ENCODE data around the gene CXCL17. TPM values are rescaled to one million over a fixed set of nuclear protein-coding genes. Genes with fewer than 3 reads are reported as not detected.

Gene CXCL17
- total and polyA plus RNA-seq, 9 donors = 0.44 to 0.86 TPM; not detected in 7

GRCh38 chr19:42426643-42427042, 16.1 kb downstream of the CXCL17 start:
- no peak for DNase-seq
- 95% methylated on average over 2 of the region's 3 CpGs for WGBS (ENCODE audit: insufficient coverage)
- Histone ChIP-seq H3K27me3 (ENCODE audit: control insufficient read depth, insufficient read depth, low read length) (peaks cover 17% of the 10 kb centered on the region), H3K9me3 (replicated peaks; ENCODE audit: control insufficient read depth, low read depth, low read length) (no peaks in the 10 kb centered on the region), H3K4me1 (ENCODE audit: control insufficient read depth, insufficient read depth, low read length) (peaks cover 28% of the 10 kb centered on the region), H3K27ac (ENCODE audit: low read length) (no peak overlapping the region), H3K4me3 (ENCODE audit: low read length) (no peak overlapping the region), H3K36me3 (ENCODE audit: control insufficient read depth, insufficient read depth, low read length) (no peaks in the 10 kb centered on the region)

- peaks cover 34% of the 10 kb centered on the region for H3K4me1 ChIP-seq (ENCODE audit: control insufficient read depth, insufficient read depth, low read length)
- H3K4me3 ChIP-seq (ENCODE audit: low read length) = no peak overlapping the region
Measured at GRCh38 chr19:42424712-42425131, 18.0 kb downstream of the CXCL17 start.

GRCh38 chr19:42424345-42424707, 18.4 kb downstream of the CXCL17 start:
- Histone ChIP-seq H3K4me1 (ENCODE audit: control insufficient read depth, insufficient read depth, low read length) (peaks cover 34% of the 10 kb centered on the region), H3K27ac (ENCODE audit: low read length) (no peak overlapping the region), H3K9me3 (replicated peaks; ENCODE audit: control insufficient read depth, low read depth, low read length) (no peaks in the 10 kb centered on the region), H3K36me3 (ENCODE audit: control insufficient read depth, insufficient read depth, low read length) (no peaks in the 10 kb centered on the region), H3K4me3 (ENCODE audit: low read length) (peak overlapping the region; percentile 63), H3K27me3 (ENCODE audit: control insufficient read depth, insufficient read depth, low read length) (peaks cover 17% of the 10 kb centered on the region)
- WGBS (ENCODE audit: insufficient coverage) = 57% methylated on average over 15 of the region's 15 CpGs
- DNase-seq = no peak

More at GRCh38 chr19:42424712-42425131, 18.0 kb downstream of the CXCL17 start:
- H3K36me3 ChIP-seq (ENCODE audit: control insufficient read depth, insufficient read depth, low read length) = no peaks in the 10 kb centered on the region
- no peak for DNase-seq
- peaks cover 17% of the 10 kb centered on the region for H3K27me3 ChIP-seq (ENCODE audit: control insufficient read depth, insufficient read depth, low read length)
- WGBS (ENCODE audit: insufficient coverage) = 53% methylated on average over 12 of the region's 13 CpGs
- no peak overlapping the region for H3K27ac ChIP-seq (ENCODE audit: low read length)
- no peaks in the 10 kb centered on the region for H3K9me3 ChIP-seq (replicated peaks; ENCODE audit: control insufficient read depth, low read depth, low read length)

- peaks cover 17% of the 10 kb centered on the region for H3K27me3 ChIP-seq (ENCODE audit: control insufficient read depth, insufficient read depth, low read length)
- H3K4me1 ChIP-seq (ENCODE audit: control insufficient read depth, insufficient read depth, low read length) = peaks cover 34% of the 10 kb centered on the region
- peak overlapping the region; percentile 63 for H3K4me3 ChIP-seq (ENCODE audit: low read length)
- H3K27ac ChIP-seq (ENCODE audit: low read length) = peak overlapping the region; percentile 82
- 2% methylated on average over 49 of the region's 65 CpGs for WGBS (ENCODE audit: insufficient coverage)
- no peaks in the 10 kb centered on the region for H3K9me3 ChIP-seq (replicated peaks; ENCODE audit: control insufficient read depth, low read depth, low read length)
- H3K36me3 ChIP-seq (ENCODE audit: control insufficient read depth, insufficient read depth, low read length) = no peaks in the 10 kb centered on the region
- DNase-seq = peak; percentile 94
Measured at GRCh38 chr19:42423462-42424344, 19.0 kb downstream of the CXCL17 start.

GRCh38 chr19:42422901-42423461, 19.8 kb downstream of the CXCL17 start:
- Histone ChIP-seq H3K36me3 (ENCODE audit: control insufficient read depth, insufficient read depth, low read length) (no peaks in the 10 kb centered on the region), H3K9me3 (replicated peaks; ENCODE audit: control insufficient read depth, low read depth, low read length) (no peaks in the 10 kb centered on the region), H3K4me3 (ENCODE audit: low read length) (peak overlapping the region; percentile 63), H3K27ac (ENCODE audit: low read length) (peak overlapping the region; percentile 82), H3K4me1 (ENCODE audit: control insufficient read depth, insufficient read depth, low read length) (peaks cover 34% of the 10 kb centered on the region), H3K27me3 (ENCODE audit: control insufficient read depth, insufficient read depth, low read length) (peaks cover 17% of the 10 kb centered on the region)
- WGBS (ENCODE audit: insufficient coverage) = under 1% methylated on average over 34 of the region's 38 CpGs
- peak; percentile 53 for DNase-seq

GRCh38 chr19:42422092-42422900, 20.4 kb downstream of the CXCL17 start:
- Histone ChIP-seq H3K9me3 (replicated peaks; ENCODE audit: control insufficient read depth, low read depth, low read length) (no peaks in the 10 kb centered on the region), H3K4me1 (ENCODE audit: control insufficient read depth, insufficient read depth, low read length) (peaks cover 34% of the 10 kb centered on the region), H3K4me3 (ENCODE audit: low read length) (peak overlapping the region; percentile 63), H3K36me3 (ENCODE audit: control insufficient read depth, insufficient read depth, low read length) (no peaks in the 10 kb centered on the region), H3K27ac (ENCODE audit: low read length) (peak overlapping the region; percentile 82), H3K27me3 (ENCODE audit: control insufficient read depth, insufficient read depth, low read length) (peaks cover 17% of the 10 kb centered on the region)
- 40% methylated on average over 13 of the region's 17 CpGs for WGBS (ENCODE audit: insufficient coverage)
- peak; percentile 41 for DNase-seq

GRCh38 chr19:42421591-42422031, 21.1 kb downstream of the CXCL17 start:
- Histone ChIP-seq H3K4me1 (ENCODE audit: control insufficient read depth, insufficient read depth, low read length) (peaks cover 34% of the 10 kb centered on the region), H3K27ac (ENCODE audit: low read length) (peak overlapping the region; percentile 29), H3K36me3 (ENCODE audit: control insufficient read depth, insufficient read depth, low read length) (no peaks in the 10 kb centered on the region), H3K9me3 (replicated peaks; ENCODE audit: control insufficient read depth, low read depth, low read length) (no peaks in the 10 kb centered on the region), H3K4me3 (ENCODE audit: low read length) (no peak overlapping the region), H3K27me3 (ENCODE audit: control insufficient read depth, insufficient read depth, low read length) (peaks cover 17% of the 10 kb centered on the region)
- WGBS (ENCODE audit: insufficient coverage) = 81% methylated on average over 9 of the region's 9 CpGs
- DNase-seq = no peak

- no peaks in the 10 kb centered on the region for H3K36me3 ChIP-seq (ENCODE audit: control insufficient read depth, insufficient read depth, low read length)
- peak overlapping the region; percentile 29 for H3K27ac ChIP-seq (ENCODE audit: low read length)
- no peak for DNase-seq
- no peak overlapping the region for H3K4me3 ChIP-seq (ENCODE audit: low read length)
- H3K4me1 ChIP-seq (ENCODE audit: control insufficient read depth, insufficient read depth, low read length) = peaks cover 34% of the 10 kb centered on the region
- WGBS (ENCODE audit: insufficient coverage) = 92% methylated on average over 2 of the region's 4 CpGs
- peaks cover 17% of the 10 kb centered on the region for H3K27me3 ChIP-seq (ENCODE audit: control insufficient read depth, insufficient read depth, low read length)
- no peaks in the 10 kb centered on the region for H3K9me3 ChIP-seq (replicated peaks; ENCODE audit: control insufficient read depth, low read depth, low read length)
Measured at GRCh38 chr19:42421101-42421500, 21.6 kb downstream of the CXCL17 start.

GRCh38 chr19:42420055-42420544, 22.6 kb downstream of the CXCL17 start:
- Histone ChIP-seq H3K4me3 (ENCODE audit: low read length) (no peak overlapping the region), H3K4me1 (ENCODE audit: control insufficient read depth, insufficient read depth, low read length) (peaks cover 34% of the 10 kb centered on the region), H3K36me3 (ENCODE audit: control insufficient read depth, insufficient read depth, low read length) (no peaks in the 10 kb centered on the region), H3K27ac (ENCODE audit: low read length) (no peak overlapping the region), H3K9me3 (replicated peaks; ENCODE audit: control insufficient read depth, low read depth, low read length) (no peaks in the 10 kb centered on the region), H3K27me3 (ENCODE audit: control insufficient read depth, insufficient read depth, low read length) (peaks cover 17% of the 10 kb centered on the region)
- DNase-seq = no peak
- 44% methylated on average over 5 of the region's 10 CpGs for WGBS (ENCODE audit: insufficient coverage)
